Mammary epithelial cell (primary cell): ENCODE measurements around the gene CCKAR.

ENCODE experiments used
- CTCF ChIP-seq, 2 donors: IDR thresholded peaks in 1 of 2; conservative IDR thresholded peaks in 1 of 2; 2 replicates each; pipeline ENCODE4 v1.5.1; 2011 to 2012; ENCODE audit warnings: inconsistent platforms in 2 of 2, low read length in 2 of 2, mild to moderate bottlenecking in 2 of 2, control low read depth in 1 of 2, low read depth in 1 of 2; ENCODE audit not compliant: insufficient read depth in 1 of 2; ENCODE audit errors: extremely low read depth in 1 of 2
- EZH2 ChIP-seq: IDR thresholded peaks from 2 replicates; pipeline ENCODE4 v1.6.1; 2012; ENCODE audit warnings: low read length, inconsistent platforms, borderline replicate concordance

GRCh38 chr4:26493461-26493860, 3.2 kb upstream of the CCKAR start:
- no peak for TF ChIP-seq EZH2
- TF ChIP-seq CTCF (conservative IDR thresholded peaks at IDR 0.05 in 1 of 2, IDR thresholded peaks at IDR 0.05 in 1 of 2; ENCODE audit: extremely low read depth in 1 of 2, insufficient read depth in 1 of 2, low read depth in 1 of 2, low read length in 2 of 2), result no peak
